GM21576 (cell line): Measurements from ENCODE around the gene MTA1.

ENCODE experiments used
- ATAC-seq: cut with Tn5 transposase; IDR thresholded peaks from one replicate; pipeline ENCODE4 v1.9.1; 2021; ENCODE audit warnings: mild to moderate bottlenecking, moderate library complexity; ENCODE audit not compliant: unreplicated experiment

MTA1 gene

GRCh38 chr14:105474483-105475268 is 55.0 kb downstream of the MTA1 start, which contains the start of gene CRIP2:
Gene CRIP2 (plus strand): TSS chr14:105474821. CDS start chr14:105474863, 42 bp downstream.
- ATAC-seq = no peak

GRCh38 chr14:105475269-105476096 is 55.9 kb downstream of the MTA1 start:
- no peak for ATAC-seq

GRCh38 chr14:105476097-105476830 is 56.6 kb downstream of the MTA1 start:
- ATAC-seq = no peak

GRCh38 chr14:105476831-105477659 is 57.4 kb downstream of the MTA1 start:
- no peak for ATAC-seq

- ATAC-seq = no peak
Measured at GRCh38 chr14:105477660-105478397, 58.2 kb downstream of the MTA1 start.

GRCh38 chr14:105478398-105479251 is 59.0 kb downstream of the MTA1 start:
- ATAC-seq = no peak

GRCh38 chr14:105479431-105480158 is 60.0 kb downstream of the MTA1 start:
- ATAC-seq = no peak

GRCh38 chr14:105480199-105480746 is 60.6 kb downstream of the MTA1 start:
- no peak for ATAC-seq

GRCh38 chr14:105480807-105481801 is 61.5 kb downstream of the MTA1 start:
- peak; percentile 37 for ATAC-seq

- ATAC-seq = no peak
Measured at GRCh38 chr14:105481886-105482457, 62.3 kb downstream of the MTA1 start.

GRCh38 chr14:105482486-105483110 is 63.0 kb downstream of the MTA1 start:
- no peak for ATAC-seq

- ATAC-seq = no peak
Measured at GRCh38 chr14:105483300-105484068, 63.9 kb downstream of the MTA1 start.

- ATAC-seq = no peak
Measured at GRCh38 chr14:105484069-105484996, 64.7 kb downstream of the MTA1 start.

GRCh38 chr14:105484997-105485393 is 65.4 kb downstream of the MTA1 start:
- ATAC-seq = no peak
